IMR-90 (cell line): Measurements from ENCODE around the gene OTOL1. TPM values are rescaled to one million over a fixed set of nuclear protein-coding genes. Genes with fewer than 3 reads are reported as not detected.

Source experiments
- ATAC-seq: fragments of 200-7000 bp; cut with Tn5 transposase; 2 replicates; pipeline ENCODE4 v1.9.1; 2020; ENCODE audit warnings: low read depth, mild to moderate bottlenecking, moderate library complexity
- BruUV-seq: library from RNA; stranded (reverse); fragments of 400-500 nt; replicated peaks from 2 replicates; lab custom pipeline; 2021; lab: Mats Ljungman, UMichigan
- CTCF ChIA-PET: fragments of 300-600 bp; formaldehyde crosslinking; extraction: SDS; loops from one replicate; lab custom pipeline; 2021; ENCODE audit warnings: antibody characterized with exemption; lab: Yijun Ruan, JAX
- POLR2A ChIA-PET: fragments of 300-600 bp; sonication (Branson Sonifier 250); formaldehyde crosslinking; loops from one replicate; lab custom pipeline; 2022; ENCODE audit warnings: antibody characterized with exemption; ENCODE audit not compliant: unreplicated experiment; lab: Charles Lee
- DNase-seq: peaks from one replicate; pipeline ENCODE4 v3.0.0; 2013
- H2AFZ ChIP-seq: replicated peaks from 2 replicates; pipeline ENCODE3; 2013; ENCODE audit warnings: low read length, mild to moderate bottlenecking; ENCODE audit not compliant: poor library complexity
- H2AK5ac ChIP-seq: 2 replicates; pipeline ENCODE4 v1.6.1; 2013; ENCODE audit warnings: low read depth, low read length, inconsistent platforms
- H2AK9ac ChIP-seq: replicated peaks from 2 replicates; pipeline ENCODE3; 2013; ENCODE audit warnings: mild to moderate bottlenecking, low read depth, low read length, moderate library complexity; ENCODE audit not compliant: poor library complexity
- H2BK120ac ChIP-seq: 2 replicates; pipeline ENCODE4 v1.6.1; 2013; ENCODE audit warnings: low read depth, low read length, inconsistent platforms
- H2BK15ac ChIP-seq: 3 replicates; pipeline ENCODE4 v1.6.1; 2013; ENCODE audit warnings: low read depth, low read length, inconsistent platforms
- H2BK20ac ChIP-seq: 2 replicates; pipeline ENCODE4 v1.6.1; 2013; ENCODE audit warnings: low read depth, mild to moderate bottlenecking, inconsistent platforms, low read length, moderate library complexity
- H2BK5ac ChIP-seq: 2 replicates; pipeline ENCODE4 v1.6.1; 2013; ENCODE audit warnings: mild to moderate bottlenecking, low read depth, low read length, inconsistent platforms; ENCODE audit not compliant: poor library complexity, severe bottlenecking
- H3K14ac ChIP-seq: replicated peaks from 2 replicates; pipeline ENCODE4 v1.6.1; 2013; ENCODE audit warnings: low read depth, low read length, inconsistent platforms
- H3K18ac ChIP-seq: 2 replicates; pipeline ENCODE4 v1.6.1; 2013; ENCODE audit warnings: low read depth, low read length, control low read depth
- H3K23ac ChIP-seq: 2 replicates; pipeline ENCODE4 v1.6.1; 2013; ENCODE audit warnings: low read depth, low read length, inconsistent platforms
- H3K27ac ChIP-seq: 2 replicates; pipeline ENCODE4 v1.5.1; 2013; ENCODE audit warnings: mild to moderate bottlenecking, control low read depth, low read length; ENCODE audit not compliant: insufficient read depth
- H3K27me3 ChIP-seq: 2 replicates; pipeline ENCODE4 v1.6.1; 2013; ENCODE audit warnings: low read length; ENCODE audit not compliant: control insufficient read depth, insufficient read depth
- H3K36me3 ChIP-seq: 2 replicates; pipeline ENCODE4 v1.6.1; 2013; ENCODE audit warnings: low read length, mixed read lengths; ENCODE audit not compliant: control insufficient read depth, insufficient read depth
- H3K4ac ChIP-seq: 2 replicates; pipeline ENCODE4 v1.6.1; 2013; ENCODE audit warnings: low read depth, low read length, inconsistent platforms
- H3K4me1 ChIP-seq: 2 replicates; pipeline ENCODE4 v1.6.1; 2013; ENCODE audit warnings: low read length, mixed read lengths; ENCODE audit not compliant: control insufficient read depth, insufficient read depth
- H3K4me2 ChIP-seq: 2 replicates; pipeline ENCODE4 v1.6.1; 2013; ENCODE audit warnings: low read depth, mild to moderate bottlenecking, control low read depth, low read length, moderate library complexity
- H3K4me3 ChIP-seq: 2 replicates; pipeline ENCODE4 v1.5.1; 2013; ENCODE audit warnings: low read depth, mild to moderate bottlenecking, control low read depth, low read length, moderate library complexity; ENCODE audit not compliant: insufficient read depth
- H3K56ac ChIP-seq: 2 replicates; pipeline ENCODE4 v1.6.1; 2013; ENCODE audit warnings: low read length, inconsistent platforms; ENCODE audit not compliant: insufficient read depth; ENCODE audit errors: extremely low read depth
- H3K79me1 ChIP-seq, 2 experiments: 2 replicates each; pipeline ENCODE4 v1.6.1; 2013; ENCODE audit warnings: low read length in 2 of 2, inconsistent platforms in 1 of 2, low read depth in 1 of 2
- H3K9ac ChIP-seq: 2 replicates; pipeline ENCODE4 v1.6.1; 2013; ENCODE audit warnings: low read depth, low read length, control low read depth
- H3K9me1 ChIP-seq: 2 replicates; pipeline ENCODE4 v1.6.1; 2013; ENCODE audit warnings: low read length, inconsistent platforms; ENCODE audit not compliant: insufficient read depth
- H3K9me3 ChIP-seq: 2 replicates; pipeline ENCODE4 v1.6.1; 2013; ENCODE audit warnings: low read length; ENCODE audit not compliant: control insufficient read depth, insufficient read depth
- H4K20me1 ChIP-seq: 2 replicates; pipeline ENCODE4 v1.6.1; 2013; ENCODE audit warnings: low read length, inconsistent platforms; ENCODE audit not compliant: insufficient read depth
- H4K5ac ChIP-seq: 2 replicates; pipeline ENCODE4 v1.6.1; 2013; ENCODE audit warnings: mild to moderate bottlenecking, low read depth, low read length, control low read depth
- H4K8ac ChIP-seq, 2 experiments: 2 replicates each; pipeline ENCODE4 v1.6.1; 2013; ENCODE audit warnings: low read depth in 2 of 2, low read length in 2 of 2, control low read depth in 1 of 2, inconsistent platforms in 1 of 2
- H4K91ac ChIP-seq: 2 replicates; pipeline ENCODE4 v1.6.1; 2013; ENCODE audit warnings: low read depth, low read length, inconsistent platforms; ENCODE audit not compliant: insufficient read depth
- BHLHE40 ChIP-seq: fragments of 150-350 bp; IDR thresholded peaks from 2 replicates; pipeline ENCODE4 v1.6.1; 2016; ENCODE audit warnings: mild to moderate bottlenecking, low read depth, low read length
- CHD1 ChIP-seq: IDR thresholded peaks from 2 replicates; pipeline ENCODE4 v1.6.1; 2012; ENCODE audit warnings: low read depth, low read length, improper control_type of control experiment
- CTCF ChIP-seq: conservative IDR thresholded peaks from 2 replicates; pipeline ENCODE4 v1.5.1; 2012; ENCODE audit warnings: mild to moderate bottlenecking, low read depth, low read length, improper control_type of control experiment
- ELK1 ChIP-seq: fragments of 150-350 bp; IDR thresholded peaks from 2 replicates; pipeline ENCODE4 v1.6.1; 2016; ENCODE audit warnings: low read depth, mild to moderate bottlenecking, low read length, moderate library complexity, borderline replicate concordance
- FOS ChIP-seq: fragments of 150-350 bp; IDR thresholded peaks from 2 replicates; pipeline ENCODE4 v1.6.1; 2016; ENCODE audit warnings: low read depth, low read length
- MAFK ChIP-seq: IDR thresholded peaks from 2 replicates; pipeline ENCODE4 v1.6.1; 2012; ENCODE audit warnings: low read depth, low read length, improper control_type of control experiment
- MAZ ChIP-seq: IDR thresholded peaks from 2 replicates; pipeline ENCODE4 v1.6.1; 2012; ENCODE audit warnings: low read depth, mild to moderate bottlenecking, low read length, improper control_type of control experiment, moderate library complexity, borderline replicate concordance
- MXI1 ChIP-seq: IDR thresholded peaks from 2 replicates; pipeline ENCODE4 v1.6.1; 2012; ENCODE audit warnings: low read depth, mild to moderate bottlenecking, low read length, moderate library complexity, borderline replicate concordance
- RCOR1 ChIP-seq: IDR thresholded peaks from 2 replicates; pipeline ENCODE4 v1.6.1; 2012; ENCODE audit warnings: mild to moderate bottlenecking, low read length, improper control_type of control experiment; ENCODE audit not compliant: insufficient replicate concordance
- RFX5 ChIP-seq: IDR thresholded peaks from 2 replicates; pipeline ENCODE4 v1.8.0; 2012; ENCODE audit warnings: low read depth, mild to moderate bottlenecking, low read length, moderate library complexity
- SMC3 ChIP-seq: fragments of 150-350 bp; IDR thresholded peaks from 2 replicates; pipeline ENCODE4 v1.6.1; 2016; ENCODE audit warnings: low read depth, mild to moderate bottlenecking, antibody characterized with exemption, low read length, moderate library complexity
- USF2 ChIP-seq: fragments of 150-350 bp; IDR thresholded peaks from 2 replicates; pipeline ENCODE4 v1.6.1; 2017; ENCODE audit warnings: mild to moderate bottlenecking, antibody characterized with exemption, low read length, low read depth
- WGBS, 2 experiments: methylation state at CpG; one replicate each; pipeline versions ENCODE4 v1.1.5 to v1.1.7; 2013; ENCODE audit warnings: missing lambda C conversion rate in 2 of 2; ENCODE audit not compliant: insufficient read length in 1 of 2; ENCODE audit errors: extremely low coverage in 2 of 2; 5-methylcytosine and 5-hydroxymethylcytosine counted together
- dilution Hi-C: fragments of 300-500 bp; cut with HindIII; formaldehyde crosslinking; loops from one replicate; pipeline ENCODE4 v1.14.3; 2018; ENCODE audit warnings: low sequenced_read_pairs; ENCODE audit not compliant: unreplicated experiment
- in situ Hi-C: fragments of 300-500 bp; cut with MboI; formaldehyde crosslinking; loops from 3 replicates; pipeline ENCODE4 v1.14.3; 2019; ENCODE audit warnings: low sequenced_read_pairs, inconsistent platforms, mixed read lengths
- intact Hi-C: fragments of 100-400 bp; cut with micrococcal nuclease; formaldehyde crosslinking; loops from 2 replicates; pipeline ENCODE4 v1.10.0; 2022
- polyA plus RNA-seq, 3 experiments: library from polyadenylated mRNA; depleted of rRNA; stranded (reverse); fragments of >200 nt; gene quantifications; 2 replicates each; pipeline ENCODE4 v1.2.3, GENCODE V29; 2012; ENCODE audit warnings: low replicate concordance in 1 of 3
- total RNA-seq: library from RNA; depleted of rRNA; stranded (reverse); fragments of >200 nt; gene quantifications from 2 replicates; pipeline ENCODE4 v1.2.3, GENCODE V29; 2012

The OTOL1 gene
- total and polyA plus RNA-seq, 2 of the 4 experiments (the other 2 are of a cell fraction), result not detected

GRCh38 chr3:161498259-161498921 is 1.8 kb downstream of the OTOL1 start:
- Histone ChIP-seq H3K4ac (no peak overlapping the region), H2BK20ac (no peak overlapping the region), H2BK15ac (no peak overlapping the region), H3K9ac (no peak overlapping the region), H3K18ac (no peak overlapping the region), H4K8ac (no peak overlapping the region), H4K5ac (no peak overlapping the region), H2BK120ac (no peak overlapping the region), H2AK9ac (no peak overlapping the region), H2AFZ (no peak overlapping the region), H3K79me1 (no peaks in the 10 kb centered on the region), H3K9me1 (no peaks in the 10 kb centered on the region), H2BK5ac (no peak overlapping the region), H3K23ac (no peak overlapping the region), H3K4me3 (no peak overlapping the region), H3K9me3 (no peaks in the 10 kb centered on the region), H3K56ac (no peak overlapping the region), H3K4me2 (no peak overlapping the region), H4K20me1 (no peaks in the 10 kb centered on the region), H3K27ac (no peak overlapping the region), H3K27me3 (no peaks in the 10 kb centered on the region), H3K4me1 (no peaks in the 10 kb centered on the region), H4K91ac (no peak overlapping the region), H3K14ac (no peak overlapping the region), H3K36me3 (no peaks in the 10 kb centered on the region), H2AK5ac (no peak overlapping the region)
- intact Hi-C loops, result no loop called here
- in situ Hi-C loops, result no loop called here
- ATAC-seq, result no peak
- TF ChIP-seq SMC3 (no peak), ELK1 (no peak), RFX5 (no peak), RCOR1 (no peak), USF2 (no peak), MAZ (no peak), FOS (no peak), MXI1 (no peak), BHLHE40 (no peak), CHD1 (no peak), MAFK (no peak), CTCF (no peak)
- BruUV-seq, result no TSS peak
- DNase-seq, result no peak
- dilution Hi-C loops, result no loop called here
- no CpG with 5 or more reads among the region's 2 CpGs for WGBS, 2 experiments
- ChIA-PET CTCF (interaction anchor here (1.1 kb wide), 1 partner anchor 14 kb away, joined by 3 read pairs; no protein-coding TSS in a partner anchor), POLR2A (no interaction called here)
